ENCODE data around the gene ZNRD2.
A peak's percentile ranks its signal among the peaks of the same experiment; 100 is the strongest.

ZNRD2 gene

DNA sequence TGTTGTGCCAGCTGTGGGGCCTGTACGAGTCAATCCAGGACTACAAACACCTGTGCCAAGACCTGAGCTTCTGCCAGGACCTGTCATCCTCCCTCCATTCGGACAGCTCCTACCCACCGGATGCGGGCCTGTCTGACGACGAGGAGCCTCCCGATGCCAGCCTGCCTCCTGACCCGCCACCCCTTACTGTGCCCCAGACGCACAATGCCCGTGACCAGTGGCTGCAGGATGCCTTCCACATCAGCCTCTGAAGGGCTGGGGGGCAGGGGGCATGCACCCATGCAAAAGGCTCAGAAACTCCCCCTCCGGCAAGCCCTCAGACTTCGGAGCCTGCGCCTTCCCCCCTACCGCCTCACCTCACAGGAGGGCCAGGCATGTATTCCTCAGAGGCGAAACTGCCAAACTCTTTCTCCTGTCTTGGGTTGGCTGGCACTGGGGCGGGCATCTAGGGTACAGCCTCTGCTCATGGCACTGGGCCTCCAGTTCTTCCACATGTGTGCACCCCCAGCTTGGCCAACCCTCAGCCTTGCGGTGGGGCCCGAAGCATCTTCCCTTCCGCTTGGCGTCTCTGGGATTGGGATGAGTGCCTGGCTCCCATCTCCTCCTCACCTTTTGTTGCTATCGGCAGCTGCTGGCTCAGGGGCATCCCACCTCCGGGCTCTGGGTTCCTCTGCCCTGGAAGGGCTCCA is 3.3 kb downstream of the ZNRD2 start:
- DNase-seq (ENCODE audit: low read depth in 2 of 2): no peak

- DNase-seq (ENCODE audit: low read depth in 2 of 2): peak; percentile 65 to 79
These were observed 4.0 kb downstream of the ZNRD2 start for GRCh38 chr11:65574109-65574810.

GRCh38 chr11:65574811-65575567 is 4.7 kb downstream of the ZNRD2 start:
- no peak for DNase-seq (ENCODE audit: low read depth in 2 of 2)

DNA sequence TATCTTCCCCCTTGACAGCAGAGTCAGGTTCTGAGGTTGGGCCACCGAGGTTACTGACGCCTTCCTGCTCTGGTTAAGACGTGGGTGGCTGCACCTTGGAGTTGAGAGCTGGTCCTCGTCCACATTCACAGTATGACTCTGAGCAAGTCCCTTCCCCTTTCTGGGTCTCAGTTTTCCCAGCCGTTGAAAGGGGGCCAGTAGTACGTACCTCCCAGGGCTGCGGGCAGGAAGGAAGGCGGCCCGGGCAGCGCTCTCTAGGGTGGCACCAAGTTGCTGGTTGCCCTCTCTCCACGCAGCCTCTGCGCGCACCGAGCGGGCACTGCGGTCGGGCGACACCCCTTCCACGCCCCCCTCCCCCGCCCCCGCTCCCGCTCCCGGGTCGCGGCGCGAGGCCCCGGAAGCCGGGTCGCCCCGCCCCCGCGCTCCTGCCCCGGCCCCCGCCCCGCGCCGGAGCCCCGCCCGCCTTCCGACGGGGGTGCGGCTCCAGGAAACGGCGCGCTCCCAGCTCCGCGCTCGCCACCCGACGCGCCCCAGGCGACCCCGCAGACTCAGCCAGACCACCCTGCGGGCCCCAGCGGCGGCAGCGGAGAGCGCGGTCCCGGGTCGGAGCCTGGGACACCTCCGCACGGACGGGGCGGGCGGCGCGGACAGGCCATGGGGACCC is 5.4 kb downstream of the ZNRD2 start, which contains the start of gene EHBP1L1:
EHBP1L1 (plus strand) TSS at position 486 of the 664 bp plus-strand sequence. CDS start 250 bp downstream, outside the sequence.
- DNase-seq (ENCODE audit: low read depth in 2 of 2): peak; percentile 45 to 63

DNA sequence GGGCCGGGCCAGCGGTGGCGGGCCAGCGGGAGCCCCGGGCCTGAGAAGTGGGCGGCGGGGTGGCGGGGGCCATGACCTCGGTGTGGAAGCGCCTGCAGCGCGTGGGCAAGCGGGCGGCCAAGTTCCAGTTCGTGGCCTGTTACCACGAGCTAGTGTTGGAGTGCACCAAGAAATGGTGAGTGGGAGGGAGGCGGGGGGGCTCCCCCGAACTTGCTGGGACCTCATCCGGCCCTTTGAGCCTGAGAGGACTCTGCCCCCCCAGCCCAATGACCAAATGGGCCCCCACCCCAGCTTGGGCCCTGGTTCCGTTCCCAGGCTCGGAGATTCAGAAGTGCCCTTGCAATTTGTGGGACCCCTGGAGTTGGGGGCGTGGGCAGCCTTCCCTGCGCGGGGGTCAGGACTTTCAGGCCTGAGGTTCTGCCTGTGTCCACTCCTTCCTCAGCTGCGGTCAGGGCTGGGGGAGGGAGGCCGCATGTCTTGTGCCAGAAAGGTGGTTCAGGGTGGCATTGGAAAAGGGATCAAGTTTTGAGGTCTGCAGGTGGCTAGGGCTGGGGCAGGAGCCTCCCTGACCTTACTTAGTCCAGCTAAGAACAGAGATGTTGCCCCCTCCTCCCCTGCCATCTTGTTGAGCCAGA is 6.1 kb downstream of the ZNRD2 start:
- DNase-seq (ENCODE audit: low read depth in 2 of 2): no peak

DNA sequence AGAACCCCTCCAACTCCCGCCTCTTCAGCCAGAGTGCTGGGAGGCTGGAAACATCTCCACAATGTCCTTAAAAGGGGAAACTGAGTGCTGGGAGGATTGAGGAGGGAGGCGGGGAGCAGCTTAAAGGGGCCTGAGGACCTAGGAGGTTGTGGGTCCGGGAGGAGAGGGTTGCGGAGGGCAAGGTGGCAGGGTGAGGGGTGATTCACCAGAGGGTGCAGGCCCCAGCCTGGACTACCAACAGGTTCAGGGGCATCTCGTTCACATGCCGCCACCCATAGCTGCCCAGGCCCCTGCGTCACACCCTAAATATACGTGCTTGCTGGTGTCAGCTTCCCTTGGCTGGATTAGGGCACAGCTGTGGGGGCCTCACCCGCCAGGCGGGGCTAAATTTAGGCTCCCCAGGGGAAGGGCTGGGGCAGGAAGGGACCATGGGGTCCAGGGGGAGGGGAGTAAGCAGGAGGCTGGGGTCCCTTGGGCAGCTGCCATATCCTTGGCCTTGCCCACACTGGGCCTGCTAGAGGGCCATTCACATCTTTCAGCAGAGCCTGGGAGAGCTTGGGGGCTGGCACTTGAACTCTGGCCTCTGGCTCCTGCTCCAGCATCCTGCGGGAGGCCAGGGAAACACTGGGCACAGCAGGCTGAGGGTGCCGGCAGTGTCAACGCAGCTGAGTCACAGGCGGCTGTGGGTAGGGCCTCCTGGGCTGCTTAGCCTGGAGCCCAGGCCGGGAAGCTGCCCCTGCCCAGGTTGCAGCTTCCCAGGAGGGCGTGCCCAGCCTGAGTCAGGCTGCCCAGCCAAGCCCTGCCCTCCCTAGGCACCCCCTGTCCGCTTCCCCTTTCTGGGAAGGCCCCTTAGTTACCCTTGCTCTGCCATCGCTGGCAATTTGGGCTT is 6.8 kb downstream of the ZNRD2 start:
- no peak for DNase-seq (ENCODE audit: low read depth in 2 of 2)

DNA sequence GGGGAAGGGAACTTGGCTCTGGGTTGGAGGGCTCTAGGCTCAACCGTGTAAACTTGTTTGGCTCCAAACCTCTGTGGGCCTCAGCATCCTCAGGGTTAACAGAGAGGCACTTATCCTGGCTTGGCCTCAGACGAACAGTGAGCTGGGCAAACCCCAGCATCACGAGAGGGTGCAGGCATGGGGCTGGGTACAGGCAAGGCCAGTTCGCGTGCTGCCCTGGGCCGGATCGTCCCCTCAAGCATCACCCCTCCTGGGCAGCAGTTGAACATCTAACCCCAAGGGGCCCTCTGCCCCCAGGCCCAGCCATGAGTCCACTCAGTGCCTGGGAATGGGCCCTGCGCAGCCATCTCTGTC is 7.5 kb downstream of the ZNRD2 start:
- no peak for DNase-seq (ENCODE audit: low read depth in 2 of 2)

GRCh38 chr11:65578134-65578533 is 7.9 kb downstream of the ZNRD2 start:
- DNase-seq (ENCODE audit: low read depth in 2 of 2): no peak

DNA sequence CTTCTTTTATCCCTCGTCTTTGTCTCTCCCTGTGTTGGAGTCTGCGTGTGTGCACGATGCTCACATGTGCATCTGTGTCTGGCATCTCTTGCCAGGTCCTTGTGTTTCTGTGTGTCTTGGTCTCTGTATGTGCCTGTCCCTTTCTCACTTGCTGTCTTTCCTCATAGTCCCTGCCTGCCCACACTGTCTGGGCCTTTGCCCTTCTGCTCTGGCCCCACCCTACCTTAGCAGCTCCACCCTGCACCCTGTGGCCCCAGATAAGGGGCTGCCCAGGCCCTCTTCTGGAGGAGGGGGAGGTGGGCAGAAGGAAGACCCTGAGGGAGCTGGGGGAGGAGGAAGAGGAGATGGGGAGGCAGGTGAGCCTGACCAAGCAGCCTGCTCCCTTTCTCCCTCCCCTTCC is 8.4 kb downstream of the ZNRD2 start:
- no peak for DNase-seq (ENCODE audit: low read depth in 2 of 2)

GRCh38 chr11:65579291-65579690 is 9.0 kb downstream of the ZNRD2 start:
- no peak for DNase-seq (ENCODE audit: low read depth in 2 of 2)

GRCh38 chr11:65580031-65580692 is 9.9 kb downstream of the ZNRD2 start:
- no peak for DNase-seq (ENCODE audit: low read depth in 2 of 2)

DNA sequence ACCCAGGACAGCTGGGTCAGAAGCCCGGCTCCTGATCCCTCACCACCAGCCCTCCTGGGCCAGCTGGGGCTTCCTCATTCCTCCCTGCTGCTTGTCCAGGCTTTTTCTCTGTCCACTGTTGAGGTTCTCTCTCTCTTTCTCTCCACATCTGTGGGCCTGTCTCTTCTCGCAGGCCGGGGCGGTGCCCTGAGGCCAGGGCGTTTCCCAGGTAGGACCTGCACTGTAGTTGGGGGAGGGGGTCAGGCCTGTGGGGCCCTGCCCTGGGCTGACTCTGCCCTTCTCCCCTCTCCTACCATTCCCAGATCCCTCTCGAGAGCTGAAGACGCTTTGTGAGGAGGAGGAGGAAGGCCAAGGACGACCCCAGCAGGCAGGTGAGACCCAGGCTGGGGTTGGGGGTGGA is 10.5 kb downstream of the ZNRD2 start:
- DNase-seq (ENCODE audit: low read depth in 2 of 2): no peak

- DNase-seq (ENCODE audit: low read depth in 2 of 2): no peak
These were observed 11.7 kb downstream of the ZNRD2 start for GRCh38 chr11:65581928-65582327.

DNA sequence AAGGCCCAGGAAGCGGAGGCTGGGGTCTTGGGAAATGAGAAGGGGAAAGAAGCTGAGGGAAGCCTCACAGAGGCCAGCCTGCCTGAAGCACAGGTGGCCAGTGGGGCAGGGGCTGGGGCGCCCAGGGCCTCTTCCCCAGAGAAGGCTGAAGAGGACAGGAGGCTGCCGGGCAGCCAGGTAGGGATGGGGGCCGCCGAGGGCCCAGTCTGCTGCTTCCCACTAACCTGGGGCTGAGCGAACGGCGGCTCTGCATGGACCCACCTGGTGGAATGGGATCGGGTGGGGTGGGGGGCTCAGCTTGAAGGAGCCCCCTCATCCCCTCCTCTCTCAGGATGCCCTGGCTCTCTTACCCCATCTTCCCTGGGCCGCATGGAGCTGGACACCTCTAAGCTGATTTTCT is 13.3 kb downstream of the ZNRD2 start:
- no peak for DNase-seq (ENCODE audit: low read depth in 2 of 2)

DNA sequence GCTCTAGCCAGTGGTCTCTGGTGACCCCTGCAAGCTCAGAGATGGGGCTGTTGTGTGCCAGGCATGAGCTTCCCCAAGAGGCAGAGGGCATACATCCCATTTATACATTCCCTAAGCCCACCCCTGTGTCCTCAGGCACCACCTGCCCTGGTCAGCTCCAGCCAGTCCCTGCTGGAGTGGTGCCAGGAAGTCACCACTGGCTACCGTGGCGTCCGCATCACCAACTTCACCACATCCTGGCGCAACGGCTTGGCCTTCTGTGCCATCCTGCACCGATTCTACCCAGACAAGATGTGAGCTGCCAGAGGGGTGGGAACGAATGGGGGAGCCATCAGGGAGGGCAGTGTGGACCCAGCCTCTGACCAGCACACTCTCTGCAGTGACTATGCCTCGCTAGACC is 13.8 kb downstream of the ZNRD2 start:
- DNase-seq (ENCODE audit: low read depth in 2 of 2): no peak

- no peak for DNase-seq (ENCODE audit: low read depth in 2 of 2)
These were observed 14.5 kb downstream of the ZNRD2 start for GRCh38 chr11:65584723-65585171.

- no peak for DNase-seq (ENCODE audit: low read depth in 2 of 2)
These were observed 15.3 kb downstream of the ZNRD2 start for GRCh38 chr11:65585396-65586246.

GRCh38 chr11:65586247-65586630 is 16.0 kb downstream of the ZNRD2 start:
- no peak for DNase-seq (ENCODE audit: low read depth in 2 of 2)

GRCh38 chr11:65586676-65587075 is 16.4 kb downstream of the ZNRD2 start:
- DNase-seq (ENCODE audit: low read depth in 2 of 2): no peak
